GM20000 (cell line): ENCODE measurements around the gene MS4A18.
A peak's percentile ranks its signal among the peaks of the same experiment; 100 is the strongest.

ENCODE experiments used
- DNase-seq: peaks from one replicate; pipeline ENCODE4 v3.0.0; 2012; ENCODE audit warnings: low spot score
- CTCF ChIP-seq: IDR thresholded peaks from 2 replicates; pipeline ENCODE4 v1.5.1; 2012; ENCODE audit warnings: mild to moderate bottlenecking, control low read depth; ENCODE audit errors: extremely low read depth, missing control alignments

MS4A18 gene

GRCh38 chr11:60775420-60775961 lies 51.0 kb downstream of the MS4A18 start:
- peak; percentile 53 for TF ChIP-seq CTCF
- peak; percentile 85 for DNase-seq

GRCh38 chr11:60776167-60776566 lies 51.6 kb downstream of the MS4A18 start:
- no peak for DNase-seq

GRCh38 chr11:60777106-60777505 lies 52.6 kb downstream of the MS4A18 start:
- no peak for TF ChIP-seq CTCF
- DNase-seq = no peak

More at GRCh38 chr11:60776167-60776566, 51.6 kb downstream of the MS4A18 start:
- TF ChIP-seq CTCF = no peak

GRCh38 chr11:60777572-60777971 lies 53.1 kb downstream of the MS4A18 start:
- DNase-seq = no peak
- no peak for TF ChIP-seq CTCF

GRCh38 chr11:60780065-60780464 lies 55.5 kb downstream of the MS4A18 start:
- no peak for TF ChIP-seq CTCF
- DNase-seq = no peak

GRCh38 chr11:60780774-60781173 lies 56.3 kb downstream of the MS4A18 start:
- no peak for TF ChIP-seq CTCF
- no peak for DNase-seq

GRCh38 chr11:60781286-60781980 lies 56.9 kb downstream of the MS4A18 start:
- TF ChIP-seq CTCF = no peak
- peak; percentile 39 for DNase-seq
